ENCODE measurements around the gene CLPTM1. TPM values are rescaled to one million over a fixed set of nuclear protein-coding genes. Genes with fewer than 3 reads are reported as not detected.

Gene CLPTM1
- total RNA-seq, 1 experiment from 2014 or later: 102 TPM

DNA sequence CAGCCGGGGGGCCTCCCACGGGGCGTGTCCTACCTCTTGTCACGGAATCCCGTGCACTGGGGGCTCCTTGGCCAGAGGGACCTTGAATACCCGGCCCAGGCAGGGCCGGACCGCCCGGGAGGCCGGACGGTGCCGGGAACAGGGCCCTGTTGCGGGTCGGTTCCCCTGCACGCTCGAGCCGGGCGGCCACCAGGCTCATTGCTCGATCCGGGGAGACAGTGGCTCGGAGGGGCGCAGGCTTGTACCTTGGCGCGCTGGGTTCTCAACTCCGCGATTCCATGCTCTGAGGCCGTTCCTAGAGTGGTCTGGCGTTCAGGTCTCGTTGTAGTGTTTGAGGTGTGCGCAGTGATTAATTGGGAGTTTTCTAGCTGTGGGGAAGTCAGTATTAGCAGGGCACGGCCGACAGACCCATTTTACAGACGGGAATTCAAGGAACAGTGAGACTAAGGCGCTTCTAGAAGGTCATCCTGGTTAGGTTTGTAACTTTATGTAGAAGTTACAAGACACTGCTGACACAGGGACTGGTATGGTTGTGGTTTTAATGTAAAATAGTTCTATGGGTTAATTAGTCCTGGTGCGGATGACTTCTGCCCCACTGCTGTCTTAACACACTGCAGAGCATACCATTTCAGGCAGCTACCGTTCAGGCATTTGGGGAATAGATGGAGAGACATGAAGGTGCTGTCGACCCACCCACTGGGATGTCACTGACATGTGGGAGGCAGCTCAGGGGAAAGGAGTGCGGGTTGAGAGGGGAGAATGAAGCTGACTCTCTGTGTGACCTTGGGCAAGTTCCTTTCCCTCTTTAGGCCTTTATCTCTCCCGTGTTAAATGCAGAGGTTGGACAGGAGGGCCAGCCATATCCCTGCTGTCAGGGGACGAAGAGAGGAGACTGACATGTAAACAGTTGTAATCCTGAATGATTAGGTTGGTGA, 592 bp downstream of the CLPTM1 start:
- peak overlapping the region; percentile 58 for H3K27ac ChIP-seq (ENCODE audit: low read depth, low read length)
- H4K20me1 ChIP-seq (ENCODE audit: insufficient read depth): no peaks in the 10 kb centered on the region
- peaks cover 56% of the 10 kb centered on the region for H3K79me2 ChIP-seq (ENCODE audit: insufficient read depth, low read length)
- DNase-seq (ENCODE audit: low read depth, low spot score) (no peak), ATAC-seq (peak; percentile 30)
- peak overlapping the region; percentile 83 for H3K4me2 ChIP-seq (ENCODE audit: low read length)
- no peak overlapping the region for H2AFZ ChIP-seq (ENCODE audit: low read depth, low read length, poor library complexity, severe bottlenecking)
- H3K9me2 ChIP-seq (ENCODE audit: insufficient read depth): no peaks in the 10 kb centered on the region
- H3K27me3 ChIP-seq (ENCODE audit: insufficient read depth, low read length): no peaks in the 10 kb centered on the region
- H3K36me3 ChIP-seq (ENCODE audit: control insufficient read depth in 1 of 2, insufficient read depth in 2 of 2, low read length in 2 of 2): peaks cover 0 to 1% of the 10 kb centered on the region in 2 experiments; a peak in 1 of 4 replicates
- peaks cover 11 to 34% of the 10 kb centered on the region in 2 experiments; a peak in 3 of 4 replicates for H3K4me1 ChIP-seq (ENCODE audit: control insufficient read depth in 1 of 2, insufficient read depth in 2 of 2, low read length in 2 of 2)
- RAD21 ChIA-PET (ENCODE audit: low non-redundant PET in 1 of 2, low total read pairs in 2 of 2, uncharacterized antibody in 2 of 2, unreplicated experiment in 2 of 2): no interaction called here
- TSS peak; percentile 52 for BruUV-seq (replicated peaks)
- TF ChIP-seq ZFX (IDR thresholded peaks at IDR 0.05) (peak; percentile 82; the same call in 1 of the 2 replicates), JUND (IDR thresholded peaks at IDR 0.05) (no peak)
- H3K9me3 ChIP-seq (ENCODE audit: control insufficient read depth in 1 of 2, insufficient read depth in 1 of 2, low read depth in 1 of 2, low read length in 2 of 2): no peaks in the 10 kb centered on the region
- intact Hi-C loops (cut with micrococcal nuclease): loop anchor here (2.0 to 10.0 kb wide), 2 partner anchors 41 to 371 kb away; partner anchors contain the start of gene APOC1
- H3K9ac ChIP-seq (ENCODE audit: low read length): peak overlapping the region; percentile 93
- CTCF ChIA-PET: no interaction called here
- POLR2A ChIA-PET: no interaction called here
- H3K4me3 ChIP-seq (replicated peaks in 1 of 2; ENCODE audit: low read depth in 1 of 2, low read length in 2 of 2): peak overlapping the region; percentile 71 to 85

DNA sequence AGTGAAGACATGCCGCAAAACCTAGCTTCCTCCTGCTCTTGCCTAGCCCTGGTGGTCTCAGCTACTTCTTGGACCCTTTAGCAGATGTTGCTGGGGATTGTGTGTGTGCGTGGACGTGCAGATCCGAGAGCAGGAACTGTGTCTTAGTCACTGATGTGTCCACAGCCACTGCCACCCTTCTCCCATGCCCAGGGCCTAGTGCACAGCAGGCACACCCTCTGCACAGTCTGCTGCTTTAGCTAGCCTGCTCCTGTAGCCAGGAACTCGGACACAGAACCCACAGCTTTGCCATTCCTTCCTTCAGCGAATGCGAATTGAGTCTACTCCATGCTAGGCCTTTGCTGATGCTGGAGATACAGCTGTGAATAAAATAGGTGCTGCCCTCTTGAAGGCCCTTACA, 2.3 kb downstream of the CLPTM1 start:
- Histone ChIP-seq H3K79me2 (ENCODE audit: insufficient read depth, low read length) (peaks cover 73% of the 10 kb centered on the region), H3K4me1 (ENCODE audit: control insufficient read depth in 1 of 2, insufficient read depth in 2 of 2, low read length in 2 of 2) (peaks cover 6 to 28% of the 10 kb centered on the region in 2 experiments; a peak in 3 of 4 replicates), H3K9me2 (ENCODE audit: insufficient read depth) (no peaks in the 10 kb centered on the region), H3K4me3 (replicated peaks in 1 of 2; ENCODE audit: low read depth in 1 of 2, low read length in 2 of 2) (no peak overlapping the region), H3K27me3 (ENCODE audit: insufficient read depth, low read length) (no peaks in the 10 kb centered on the region), H4K20me1 (ENCODE audit: insufficient read depth) (no peaks in the 10 kb centered on the region), H2AFZ (ENCODE audit: low read depth, low read length, poor library complexity, severe bottlenecking) (no peak overlapping the region), H3K9ac (ENCODE audit: low read length) (no peak overlapping the region), H3K36me3 (ENCODE audit: control insufficient read depth in 1 of 2, insufficient read depth in 2 of 2, low read length in 2 of 2) (peaks cover 6 to 15% of the 10 kb centered on the region in 2 experiments; a peak in 2 of 4 replicates), H3K4me2 (ENCODE audit: low read length) (no peak overlapping the region; the same call in 1 of the 2 replicates), H3K27ac (ENCODE audit: low read depth, low read length) (no peak overlapping the region), H3K9me3 (ENCODE audit: control insufficient read depth in 1 of 2, insufficient read depth in 1 of 2, low read depth in 1 of 2, low read length in 2 of 2) (no peaks in the 10 kb centered on the region)
- no peak for TF ChIP-seq CBX3 (IDR thresholded peaks at IDR 0.05; ENCODE audit: low read depth)
- no peak for TF ChIP-seq ZNF274 (IDR thresholded peaks at IDR 0.05; ENCODE audit: low read depth, low read length)
- TF ChIP-seq ELF1 (IDR thresholded peaks at IDR 0.05; ENCODE audit: borderline replicate concordance, low read depth): no peak
- no peak for TF ChIP-seq EZH2 (IDR thresholded peaks at IDR 0.05)
- no peak for TF ChIP-seq RAD21 (IDR thresholded peaks at IDR 0.05; ENCODE audit: low read depth)
- TF ChIP-seq SP1 (IDR thresholded peaks at IDR 0.05; ENCODE audit: low read depth): no peak
- TF ChIP-seq FOSL1 (IDR thresholded peaks at IDR 0.05; ENCODE audit: low read depth): no peak
- no peak for TF ChIP-seq ZFX (IDR thresholded peaks at IDR 0.05)
- no peak for TF ChIP-seq SRF (IDR thresholded peaks at IDR 0.05; ENCODE audit: low read depth)
- TF ChIP-seq, protein P1, sequence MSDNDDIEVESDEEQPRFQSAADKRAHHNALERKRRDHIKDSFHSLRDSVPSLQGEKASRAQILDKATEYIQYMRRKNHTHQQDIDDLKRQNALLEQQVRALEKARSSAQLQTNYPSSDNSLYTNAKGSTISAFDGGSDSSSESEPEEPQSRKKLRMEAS (IDR thresholded peaks at IDR 0.05): no peak
- no peak for TF ChIP-seq REST (IDR thresholded peaks at IDR 0.05; ENCODE audit: low read depth)
- TF ChIP-seq TCF7L2 (IDR thresholded peaks at IDR 0.05; ENCODE audit: borderline replicate concordance, extremely low read depth, insufficient read depth, insufficient read length): no peak
- no TSS peak for BruUV-seq (replicated peaks)
- POLR2A ChIA-PET: no interaction called here
- intact Hi-C loops (cut with micrococcal nuclease): loop anchor here (10.0 kb wide), 1 partner anchor 373 kb away; no protein-coding TSS in a partner anchor
- no peak for ATAC-seq
- RAD21 ChIA-PET (ENCODE audit: low non-redundant PET in 1 of 2, low total read pairs in 2 of 2, uncharacterized antibody in 2 of 2, unreplicated experiment in 2 of 2): no interaction called here
- DNase-seq (ENCODE audit: low read depth, low spot score): no peak
- CTCF ChIA-PET: no interaction called here
